ENCODE measurements around the gene ADGRL1. TPM values are rescaled to one million over a fixed set of nuclear protein-coding genes. Genes with fewer than 3 reads are reported as not detected.

The ADGRL1 gene
- total RNA-seq, 2 donors from 2014 or later = 15.4 to 15.7 TPM

DNA sequence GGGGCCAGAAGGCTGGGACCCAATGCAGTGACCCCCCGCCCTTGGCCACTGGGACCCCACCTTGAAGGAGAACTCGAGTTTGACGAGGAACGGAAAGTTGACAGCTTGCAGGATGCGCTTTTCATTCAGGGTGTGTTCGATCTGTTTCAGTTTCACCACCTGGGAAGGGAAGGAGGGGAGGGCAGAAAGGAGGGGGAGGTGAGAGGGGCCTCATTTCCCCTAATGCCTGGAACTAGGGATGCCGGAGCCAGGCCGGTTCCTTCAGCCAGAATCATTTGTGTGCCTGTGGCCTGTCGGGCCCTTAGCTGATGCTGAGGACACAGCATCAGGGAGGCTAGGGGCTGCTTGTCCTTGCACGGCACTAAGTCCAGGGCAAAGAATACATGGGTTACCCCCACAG lies 103.2 kb downstream of the ADGRL1 start:
- ATAC-seq (ENCODE audit: insufficient number of reproducible peaks, low FRiP score, low read depth) (no peak), DNase-seq (ENCODE audit: low spot score) (no peak)
- H3K36me3 ChIP-seq = peaks cover 42% of the 10 kb centered on the region
- no peak overlapping the region for H3K4me3 ChIP-seq
- no peak overlapping the region for H3K27ac ChIP-seq
- H3K9me3 ChIP-seq = no peaks in the 10 kb centered on the region
- TF ChIP-seq, protein P1, sequence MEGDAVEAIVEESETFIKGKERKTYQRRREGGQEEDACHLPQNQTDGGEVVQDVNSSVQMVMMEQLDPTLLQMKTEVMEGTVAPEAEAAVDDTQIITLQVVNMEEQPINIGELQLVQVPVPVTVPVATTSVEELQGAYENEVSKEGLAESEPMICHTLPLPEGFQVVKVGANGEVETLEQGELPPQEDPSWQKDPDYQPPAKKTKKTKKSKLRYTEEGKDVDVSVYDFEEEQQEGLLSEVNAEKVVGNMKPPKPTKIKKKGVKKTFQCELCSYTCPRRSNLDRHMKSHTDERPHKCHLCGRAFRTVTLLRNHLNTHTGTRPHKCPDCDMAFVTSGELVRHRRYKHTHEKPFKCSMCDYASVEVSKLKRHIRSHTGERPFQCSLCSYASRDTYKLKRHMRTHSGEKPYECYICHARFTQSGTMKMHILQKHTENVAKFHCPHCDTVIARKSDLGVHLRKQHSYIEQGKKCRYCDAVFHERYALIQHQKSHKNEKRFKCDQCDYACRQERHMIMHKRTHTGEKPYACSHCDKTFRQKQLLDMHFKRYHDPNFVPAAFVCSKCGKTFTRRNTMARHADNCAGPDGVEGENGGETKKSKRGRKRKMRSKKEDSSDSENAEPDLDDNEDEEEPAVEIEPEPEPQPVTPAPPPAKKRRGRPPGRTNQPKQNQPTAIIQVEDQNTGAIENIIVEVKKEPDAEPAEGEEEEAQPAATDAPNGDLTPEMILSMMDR (IDR thresholded peaks at IDR 0.05) = no peak
- peaks cover 5 to 13% of the 10 kb centered on the region in 2 donors for H3K4me1 ChIP-seq (ENCODE audit: control insufficient read depth in 1 of 2, low read depth in 2 of 2)
- H3K27me3 ChIP-seq (replicated peaks; ENCODE audit: insufficient read depth) = no peaks in the 10 kb centered on the region

DNA sequence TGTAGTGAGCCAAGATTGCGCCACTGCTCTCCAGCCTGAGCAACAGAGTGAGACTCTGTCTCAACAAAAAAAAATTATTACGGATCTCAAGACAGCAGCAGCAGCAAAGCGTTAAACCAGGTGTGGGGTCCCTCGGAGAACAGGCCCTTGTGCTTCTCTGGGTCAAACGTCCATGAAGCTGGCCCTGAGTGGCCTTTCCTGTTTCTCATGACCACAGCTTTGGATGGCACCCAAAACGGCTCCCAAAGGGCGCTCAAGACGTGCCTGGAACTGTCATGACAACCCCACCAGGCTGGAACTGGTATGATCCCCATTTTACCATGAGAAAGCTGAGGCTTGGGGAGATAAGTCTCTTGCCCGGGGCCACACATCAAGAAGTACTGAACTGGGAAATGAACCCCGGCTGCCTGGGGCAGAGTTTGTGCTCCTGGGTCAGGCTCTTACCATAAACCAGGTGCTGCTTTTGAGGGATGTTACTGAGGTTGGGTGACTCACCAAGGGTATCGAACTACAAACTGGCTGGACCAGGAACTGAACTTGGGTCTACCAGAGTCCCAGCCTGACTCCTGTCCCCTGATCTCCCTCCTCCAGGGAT lies 103.8 kb downstream of the ADGRL1 start:
- Histone ChIP-seq H3K27me3 (replicated peaks; ENCODE audit: insufficient read depth) (no peaks in the 10 kb centered on the region), H3K9me3 (no peaks in the 10 kb centered on the region), H3K36me3 (peaks cover 47% of the 10 kb centered on the region), H3K27ac (no peak overlapping the region), H3K4me3 (no peak overlapping the region), H3K4me1 (ENCODE audit: control insufficient read depth in 1 of 2, low read depth in 2 of 2) (peaks cover 1 to 7% of the 10 kb centered on the region in 2 donors)
- TF ChIP-seq, protein P1 (IDR thresholded peaks at IDR 0.05) = no peak
- DNase-seq (ENCODE audit: low spot score) (no peak), ATAC-seq (ENCODE audit: insufficient number of reproducible peaks, low FRiP score, low read depth) (no peak)

DNA sequence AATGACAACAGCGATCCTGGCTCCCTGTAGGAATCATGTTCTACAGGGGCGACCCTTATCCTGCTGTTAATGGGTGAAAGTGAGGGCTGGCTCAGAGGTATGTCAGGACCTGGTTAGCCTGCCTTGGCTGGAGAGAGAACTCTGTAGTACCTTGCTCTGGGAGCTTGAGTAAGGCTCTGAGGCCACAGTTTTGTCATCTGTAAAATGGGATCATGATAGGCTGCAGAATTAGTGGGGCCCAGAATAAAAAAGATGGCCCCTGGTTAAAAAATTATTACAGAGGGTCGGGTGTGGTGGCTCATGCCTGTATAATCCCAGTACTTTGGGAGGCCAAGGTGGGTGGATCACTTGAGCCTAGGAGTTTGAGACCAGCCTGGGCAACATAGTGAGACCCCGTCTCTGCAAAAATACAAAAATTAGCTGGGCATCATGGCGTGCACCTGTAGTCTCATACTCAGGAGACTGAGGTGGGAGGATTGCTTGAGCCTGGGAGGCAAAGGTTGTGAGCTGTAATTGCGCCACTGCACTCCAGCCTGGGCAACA lies 104.9 kb downstream of the ADGRL1 start:
- Histone ChIP-seq H3K9me3 (no peaks in the 10 kb centered on the region), H3K4me3 (no peak overlapping the region), H3K27me3 (replicated peaks; ENCODE audit: insufficient read depth) (no peaks in the 10 kb centered on the region), H3K4me1 (ENCODE audit: control insufficient read depth in 1 of 2, low read depth in 2 of 2) (no peaks in the 10 kb centered on the region), H3K27ac (no peak overlapping the region), H3K36me3 (peaks cover 52% of the 10 kb centered on the region)
- TF ChIP-seq, protein P1 (IDR thresholded peaks at IDR 0.05) = no peak
- ATAC-seq (ENCODE audit: insufficient number of reproducible peaks, low FRiP score, low read depth) = no peak
- no peak for DNase-seq (ENCODE audit: low spot score)

Other genes starting within 250 kb of the ADGRL1 start
- gene RFX1, start 199.8 kb downstream of the ADGRL1 start, total RNA-seq = 1 to 10 TPM; 3.0 to 5.7 TPM
- not detected for gene RLN3, start 178.0 kb downstream of the ADGRL1 start, total RNA-seq
- gene IL27RA, start 174.4 kb downstream of the ADGRL1 start, total RNA-seq = 1 to 10 TPM; 1.1 to 5.3 TPM
- not detected for gene PALM3, start 144.1 kb downstream of the ADGRL1 start, total RNA-seq
- 1 to 10 TPM; 1.7 to 2.7 TPM for gene MISP3, start 133.4 kb downstream of the ADGRL1 start, total RNA-seq
- gene C19orf67, start 120.4 kb downstream of the ADGRL1 start, total RNA-seq = not detected
- 10 to 100 TPM in 1 of 2 donors, 1 to 10 TPM in 1; 8.9 to 27.5 TPM for gene SAMD1, start 115.4 kb downstream of the ADGRL1 start, total RNA-seq
- 100 to 1,000 TPM in 1 of 2 donors, 10 to 100 TPM in 1; 93.2 to 107 TPM for gene PRKACA, start 88.4 kb downstream of the ADGRL1 start, total RNA-seq
- 1 to 10 TPM in 1 of 2 donors, under 1 TPM in 1; 0.14 to 1.1 TPM for gene ASF1B, start 69.6 kb downstream of the ADGRL1 start, total RNA-seq
- 100 to 1,000 TPM; 199 to 281 TPM for gene ADGRE5, start 175.3 kb upstream of the ADGRL1 start, total RNA-seq
- gene DDX39A, start 213.2 kb upstream of the ADGRL1 start, total RNA-seq = 10 to 100 TPM; 77.4 to 81.6 TPM
- gene PKN1, start 227.1 kb upstream of the ADGRL1 start, total RNA-seq = 100 to 1,000 TPM in 1 of 2 donors, 10 to 100 TPM in 1; 93.8 to 139 TPM